HL-60/S4 treated with retinoic acid at 250 ng/mL for 4 days and 3 days (cell line): Measurements from ENCODE around the gene ATP6AP1.

ENCODE experiments used
- in situ Hi-C: fragments of 300-500 bp; cut with MboI; formaldehyde crosslinking; loops from 2 replicates; pipeline ENCODE4 v1.7.0; 2022; ENCODE audit warnings: low sequenced_read_pairs

ATP6AP1 gene

GRCh38 chrX:154426916-154427770 is 1.3 kb upstream of the ATP6AP1 start:
- in situ Hi-C loops, result no loop called here

- in situ Hi-C loops, result no loop called here
Measured at GRCh38 chrX:154429711-154430110, 1.2 kb downstream of the ATP6AP1 start.

DNA sequence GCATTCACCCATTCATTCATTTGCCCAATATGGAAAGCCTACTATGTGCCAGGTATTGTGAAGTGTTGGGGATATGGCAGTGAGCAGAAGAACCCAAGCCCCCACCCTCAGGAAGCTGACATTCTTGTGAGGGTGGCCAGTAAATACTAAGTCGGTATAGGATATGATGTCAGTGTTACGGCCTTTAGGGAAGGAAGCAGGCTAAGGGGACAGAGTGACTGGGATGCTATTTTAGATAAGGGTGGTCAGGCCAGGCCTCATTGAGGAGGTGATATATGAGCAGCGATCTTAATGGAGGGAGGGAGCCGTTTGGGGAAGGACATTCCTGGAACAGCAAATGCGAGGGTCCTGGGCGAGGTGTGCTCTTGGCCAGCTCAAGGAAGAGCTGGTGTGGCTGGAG is 2.0 kb downstream of the ATP6AP1 start:
- in situ Hi-C loops, result no loop called here

DNA sequence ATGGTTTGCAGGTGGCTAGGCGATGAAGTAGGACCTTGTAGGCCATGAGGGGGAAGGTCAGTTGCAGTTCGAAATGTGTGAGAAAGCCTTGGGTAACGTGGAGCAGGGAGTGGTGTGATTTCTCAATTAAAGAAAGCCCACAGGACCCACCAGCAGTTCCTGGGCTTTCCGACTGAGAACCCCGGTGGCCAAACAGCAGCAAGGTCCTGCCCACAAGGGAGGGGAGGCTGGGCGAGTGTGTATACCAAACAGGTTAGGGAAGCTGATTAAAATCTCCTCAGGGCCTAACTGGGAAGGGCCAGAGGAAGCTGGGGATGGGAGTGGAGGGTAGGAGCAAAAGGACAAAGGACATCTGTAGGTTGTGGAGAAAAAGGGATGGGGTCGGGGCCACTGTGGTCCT is 2.4 kb downstream of the ATP6AP1 start:
- in situ Hi-C loops, result no loop called here

DNA sequence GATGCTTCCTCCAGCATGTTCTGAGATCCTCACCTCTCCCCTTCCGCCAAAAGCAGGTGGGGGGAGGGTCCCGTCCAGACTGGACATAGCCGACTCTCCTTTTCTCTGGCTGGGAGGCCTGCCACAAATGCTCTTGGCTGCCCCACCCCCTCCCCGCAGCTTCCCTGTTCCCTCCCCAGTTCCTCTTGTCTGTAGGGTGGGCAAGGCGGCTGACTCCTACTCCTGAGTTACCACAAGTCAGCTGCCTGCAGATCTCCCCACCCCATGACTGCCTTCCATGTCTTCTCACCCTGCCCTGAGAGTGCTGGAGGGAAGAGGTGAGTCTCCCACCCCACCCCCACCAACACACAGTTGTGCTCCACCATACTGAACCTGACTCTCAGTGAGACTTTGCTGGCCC is 2.9 kb downstream of the ATP6AP1 start:
- in situ Hi-C loops, result no loop called here

DNA sequence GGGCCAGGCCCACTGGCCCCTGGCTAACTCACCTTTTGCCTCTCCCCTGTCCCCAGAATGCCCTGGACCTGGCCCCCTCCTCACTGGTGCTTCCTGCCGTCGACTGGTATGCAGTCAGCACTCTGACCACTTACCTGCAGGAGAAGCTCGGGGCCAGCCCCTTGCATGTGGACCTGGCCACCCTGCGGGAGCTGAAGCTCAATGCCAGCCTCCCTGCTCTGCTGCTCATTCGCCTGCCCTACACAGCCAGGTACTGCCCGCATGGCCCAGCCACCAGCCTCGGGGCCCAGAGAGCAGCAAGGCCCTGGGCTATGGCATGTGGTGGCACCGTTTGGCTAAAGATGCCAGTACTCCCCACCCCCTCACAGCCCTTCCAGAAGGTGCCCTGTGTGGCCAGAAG is 3.7 kb downstream of the ATP6AP1 start:
- in situ Hi-C loops, result no loop called here

DNA sequence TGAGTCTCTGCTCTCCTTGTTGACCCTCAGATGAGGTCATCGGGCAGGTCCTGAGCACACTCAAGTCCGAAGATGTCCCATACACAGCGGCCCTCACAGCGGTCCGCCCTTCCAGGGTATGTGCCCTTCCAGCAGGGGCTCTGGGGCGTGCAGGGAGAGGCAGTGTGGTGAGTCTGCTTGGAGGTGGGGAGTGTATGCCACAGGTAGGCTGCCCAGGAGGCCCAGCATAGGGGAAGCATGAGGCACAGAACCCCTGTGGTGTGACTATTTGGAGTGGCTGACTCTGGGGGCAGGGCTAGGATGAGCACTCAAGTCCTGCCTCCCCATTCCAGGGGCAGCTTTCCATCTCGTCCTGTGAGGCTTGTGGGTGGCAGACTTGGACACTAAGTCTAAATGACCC is 5.1 kb downstream of the ATP6AP1 start:
- in situ Hi-C loops, result no loop called here

GRCh38 chrX:154434394-154435168 is 6.1 kb downstream of the ATP6AP1 start:
- in situ Hi-C loops, result no loop called here

DNA sequence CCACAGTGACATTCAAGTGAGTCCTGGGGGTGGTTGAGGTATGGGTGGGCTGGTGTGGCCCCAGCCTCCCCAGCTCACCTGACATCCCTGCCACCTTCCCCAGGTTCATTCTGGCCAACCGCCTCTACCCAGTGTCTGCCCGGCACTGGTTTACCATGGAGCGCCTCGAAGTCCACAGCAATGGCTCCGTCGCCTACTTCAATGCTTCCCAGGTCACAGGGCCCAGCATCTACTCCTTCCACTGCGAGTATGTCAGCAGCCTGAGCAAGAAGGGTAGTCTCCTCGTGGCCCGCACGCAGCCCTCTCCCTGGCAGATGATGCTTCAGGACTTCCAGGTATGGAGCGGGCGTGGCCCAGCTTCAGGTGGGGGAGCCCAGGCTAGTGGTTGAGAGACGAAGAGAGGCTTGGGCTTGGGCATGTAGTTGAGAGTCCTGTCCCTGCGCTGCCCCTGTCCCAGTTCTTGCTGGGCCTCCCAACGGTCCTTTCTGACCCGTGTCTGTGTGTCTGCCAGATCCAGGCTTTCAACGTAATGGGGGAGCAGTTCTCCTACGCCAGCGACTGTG is 6.8 kb downstream of the ATP6AP1 start:
- in situ Hi-C loops, result no loop called here

GRCh38 chrX:154436374-154436982 is 8.0 kb downstream of the ATP6AP1 start:
- in situ Hi-C loops, result no loop called here

GRCh38 chrX:154436983-154437752 is 8.7 kb downstream of the ATP6AP1 start, which contains the start of gene GDI1:
TSS of gene GDI1 (plus strand) at chrX:154437154. CDS start at chrX:154437255, 101 bp downstream.
- in situ Hi-C loops, result no loop called here

- in situ Hi-C loops, result no loop called here
Measured at GRCh38 chrX:154437971-154438893, 9.8 kb downstream of the ATP6AP1 start.

DNA sequence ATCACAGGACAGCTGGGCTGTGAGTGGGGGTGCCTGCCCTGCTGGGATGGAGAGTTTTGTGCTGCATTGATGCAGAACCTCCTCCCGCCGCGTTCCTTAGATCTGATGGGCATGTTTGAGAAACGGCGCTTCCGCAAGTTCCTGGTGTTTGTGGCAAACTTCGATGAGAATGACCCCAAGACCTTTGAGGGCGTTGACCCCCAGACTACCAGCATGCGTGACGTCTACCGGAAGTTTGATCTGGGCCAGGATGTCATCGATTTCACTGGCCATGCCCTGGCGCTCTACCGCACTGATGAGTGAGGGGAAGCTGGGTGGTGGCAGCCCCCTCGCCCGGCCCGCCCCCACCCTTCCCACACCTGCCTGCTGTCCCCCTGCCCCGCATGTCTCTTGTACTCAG is 11.4 kb downstream of the ATP6AP1 start:
- in situ Hi-C loops, result no loop called here

DNA sequence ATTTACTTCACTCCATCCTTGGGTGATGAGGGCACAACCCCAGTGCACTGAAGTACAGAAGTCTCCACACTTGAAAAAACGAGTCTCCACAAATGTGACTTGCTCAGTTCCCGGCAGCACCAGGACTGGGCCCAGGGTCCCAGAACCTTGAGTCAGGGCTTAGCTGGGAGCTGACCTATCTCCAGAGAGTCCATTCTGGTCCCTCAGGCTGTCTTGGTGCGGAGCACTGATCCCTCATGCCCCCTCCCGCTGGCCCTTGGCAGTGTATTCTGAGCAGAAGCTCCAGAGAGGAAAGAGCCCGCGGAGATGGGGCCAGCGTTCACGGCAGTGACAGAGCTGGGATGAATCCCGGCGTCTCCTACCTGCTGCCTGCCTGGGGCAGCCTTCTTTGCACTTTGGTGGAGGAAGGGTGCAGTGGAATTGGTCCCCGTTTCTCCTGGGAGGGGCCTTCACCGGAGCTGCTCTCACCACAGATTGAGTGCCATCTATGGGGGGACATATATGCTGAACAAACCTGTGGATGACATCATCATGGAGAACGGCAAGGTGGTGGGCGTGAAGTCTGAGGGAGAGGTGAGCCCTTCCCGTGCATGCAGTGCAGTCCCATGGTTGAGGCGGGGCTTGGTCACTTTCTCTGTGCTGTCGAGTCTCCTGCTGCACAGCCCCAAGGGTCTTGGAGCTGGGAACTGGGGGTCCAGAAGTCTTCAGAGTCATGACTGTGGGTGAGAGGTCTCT is 12.3 kb downstream of the ATP6AP1 start:
- in situ Hi-C loops, result no loop called here

- in situ Hi-C loops, result no loop called here
Measured at GRCh38 chrX:154441564-154441963, 13.1 kb downstream of the ATP6AP1 start.

DNA sequence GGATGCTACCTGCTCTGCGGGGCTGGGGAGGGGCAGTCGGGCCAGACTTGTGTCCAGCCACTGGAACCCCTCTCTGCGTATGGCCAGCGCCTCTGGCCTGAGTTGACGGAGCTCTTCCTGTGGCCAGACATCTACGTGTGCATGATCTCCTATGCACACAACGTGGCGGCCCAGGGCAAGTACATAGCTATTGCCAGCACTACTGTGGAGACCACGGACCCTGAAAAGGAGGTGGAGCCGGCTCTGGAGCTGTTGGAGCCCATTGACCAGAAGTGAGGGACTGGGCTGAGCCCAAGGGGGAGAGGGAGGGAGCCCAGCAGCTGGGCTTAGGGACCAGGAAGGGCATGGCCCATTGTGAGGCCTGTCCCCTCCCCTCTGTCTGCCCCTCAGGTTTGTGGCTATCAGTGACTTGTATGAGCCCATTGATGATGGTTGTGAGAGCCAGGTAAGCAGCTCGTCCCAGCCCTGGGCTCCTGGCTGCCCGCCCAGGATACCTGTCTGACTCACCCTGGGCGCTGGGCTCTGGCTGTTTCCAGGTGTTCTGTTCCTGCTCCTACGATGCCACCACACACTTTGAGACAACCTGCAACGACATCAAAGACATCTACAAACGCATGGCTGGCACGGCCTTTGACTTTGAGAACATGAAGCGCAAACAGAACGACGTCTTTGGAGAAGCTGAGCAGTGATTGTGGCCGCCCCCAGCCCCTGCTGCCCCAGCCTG is 13.7 kb downstream of the ATP6AP1 start:
- in situ Hi-C loops, result no loop called here

- in situ Hi-C loops, result no loop called here
Measured at GRCh38 chrX:154443479-154443910, 15.0 kb downstream of the ATP6AP1 start.
